IMR-90 (cell line): ENCODE measurements around the gene ASF1A.

Experiments
- BHLHE40 ChIP-seq: fragments of 150-350 bp; IDR thresholded peaks from 2 replicates; pipeline ENCODE4 v1.6.1; 2016; ENCODE audit warnings: mild to moderate bottlenecking, low read depth, low read length
- ELK1 ChIP-seq: fragments of 150-350 bp; IDR thresholded peaks from 2 replicates; pipeline ENCODE4 v1.6.1; 2016; ENCODE audit warnings: low read depth, mild to moderate bottlenecking, low read length, moderate library complexity, borderline replicate concordance
- FOS ChIP-seq: fragments of 150-350 bp; IDR thresholded peaks from 2 replicates; pipeline ENCODE4 v1.6.1; 2016; ENCODE audit warnings: low read depth, low read length
- MAZ ChIP-seq: IDR thresholded peaks from 2 replicates; pipeline ENCODE4 v1.6.1; 2012; ENCODE audit warnings: low read depth, mild to moderate bottlenecking, low read length, improper control_type of control experiment, moderate library complexity, borderline replicate concordance
- MXI1 ChIP-seq: IDR thresholded peaks from 2 replicates; pipeline ENCODE4 v1.6.1; 2012; ENCODE audit warnings: low read depth, mild to moderate bottlenecking, low read length, moderate library complexity, borderline replicate concordance
- POLR2A ChIP-seq: IDR thresholded peaks from 2 replicates; pipeline ENCODE4 v1.6.1; 2012; ENCODE audit warnings: mild to moderate bottlenecking, low read depth, low read length
- RAD21 ChIP-seq: IDR thresholded peaks from 2 replicates; pipeline ENCODE4 v1.6.1; 2012; ENCODE audit warnings: low read length, improper control_type of control experiment
- RCOR1 ChIP-seq: IDR thresholded peaks from 2 replicates; pipeline ENCODE4 v1.6.1; 2012; ENCODE audit warnings: mild to moderate bottlenecking, low read length, improper control_type of control experiment; ENCODE audit not compliant: insufficient replicate concordance
- SMC3 ChIP-seq: fragments of 150-350 bp; IDR thresholded peaks from 2 replicates; pipeline ENCODE4 v1.6.1; 2016; ENCODE audit warnings: low read depth, mild to moderate bottlenecking, antibody characterized with exemption, low read length, moderate library complexity
- USF2 ChIP-seq: fragments of 150-350 bp; IDR thresholded peaks from 2 replicates; pipeline ENCODE4 v1.6.1; 2017; ENCODE audit warnings: mild to moderate bottlenecking, antibody characterized with exemption, low read length, low read depth
- TF ChIP-seq, protein P1 (sequence below): conservative IDR thresholded peaks from 2 replicates; pipeline ENCODE4 v1.5.1; 2012; ENCODE audit warnings: mild to moderate bottlenecking, low read depth, low read length, improper control_type of control experiment

DNA sequence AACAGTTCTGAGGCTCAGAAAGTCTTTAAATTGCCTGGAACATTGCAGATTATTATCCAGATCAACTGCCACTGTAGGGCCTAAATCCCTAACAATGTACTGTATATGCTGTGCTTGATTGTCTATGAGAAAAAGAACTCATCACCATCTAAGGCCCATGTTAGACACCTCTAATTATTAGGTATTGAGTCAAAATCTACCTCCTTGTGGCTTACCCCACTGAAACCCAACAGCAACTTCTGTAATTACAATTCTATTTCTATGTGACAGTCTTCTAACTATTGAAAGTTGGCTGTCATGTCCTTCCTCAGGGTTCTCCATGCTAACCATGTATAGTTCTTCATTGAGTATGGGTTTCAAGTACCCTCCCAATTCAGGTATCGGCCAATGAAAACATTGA, 27.1 kb downstream of the ASF1A start:
- TF ChIP-seq POLR2A, result no peak
- TF ChIP-seq ELK1, result no peak
- TF ChIP-seq FOS, result no peak
- TF ChIP-seq, protein P1, sequence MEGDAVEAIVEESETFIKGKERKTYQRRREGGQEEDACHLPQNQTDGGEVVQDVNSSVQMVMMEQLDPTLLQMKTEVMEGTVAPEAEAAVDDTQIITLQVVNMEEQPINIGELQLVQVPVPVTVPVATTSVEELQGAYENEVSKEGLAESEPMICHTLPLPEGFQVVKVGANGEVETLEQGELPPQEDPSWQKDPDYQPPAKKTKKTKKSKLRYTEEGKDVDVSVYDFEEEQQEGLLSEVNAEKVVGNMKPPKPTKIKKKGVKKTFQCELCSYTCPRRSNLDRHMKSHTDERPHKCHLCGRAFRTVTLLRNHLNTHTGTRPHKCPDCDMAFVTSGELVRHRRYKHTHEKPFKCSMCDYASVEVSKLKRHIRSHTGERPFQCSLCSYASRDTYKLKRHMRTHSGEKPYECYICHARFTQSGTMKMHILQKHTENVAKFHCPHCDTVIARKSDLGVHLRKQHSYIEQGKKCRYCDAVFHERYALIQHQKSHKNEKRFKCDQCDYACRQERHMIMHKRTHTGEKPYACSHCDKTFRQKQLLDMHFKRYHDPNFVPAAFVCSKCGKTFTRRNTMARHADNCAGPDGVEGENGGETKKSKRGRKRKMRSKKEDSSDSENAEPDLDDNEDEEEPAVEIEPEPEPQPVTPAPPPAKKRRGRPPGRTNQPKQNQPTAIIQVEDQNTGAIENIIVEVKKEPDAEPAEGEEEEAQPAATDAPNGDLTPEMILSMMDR, result no peak
- TF ChIP-seq RCOR1, result no peak
- TF ChIP-seq MXI1, result no peak
- TF ChIP-seq MAZ, result no peak
- TF ChIP-seq USF2, result no peak
- no peak for TF ChIP-seq SMC3
- no peak for TF ChIP-seq BHLHE40
- no peak for TF ChIP-seq RAD21
